ENCODE measurements around the gene CACNA2D3.

GRCh38 chr3:54533856-54534255, 411.5 kb downstream of the CACNA2D3 start:
- TF ChIP-seq POLR2A (IDR thresholded peaks at IDR 0.05), result no peak
- no peak for TF ChIP-seq CTCF (IDR thresholded peaks at IDR 0.05)
